ENCODE measurements around the gene ESPN.
"Not testable (repeated sequence)": the region's sequence is repeated elsewhere in the genome, so short reads cannot be mapped to it uniquely, and the experiment has no call there.

GRCh38 chr1:6455752-6456520 lies 31.4 kb downstream of the ESPN start:
- not testable (repeated sequence) for TF ChIP-seq POLR2A (IDR thresholded peaks at IDR 0.05; ENCODE audit: low read depth); EP300 (IDR thresholded peaks at IDR 0.05); CTCF (IDR thresholded peaks at IDR 0.05); POLR2AphosphoS5 (IDR thresholded peaks at IDR 0.05)
